Measurements from ENCODE around the gene MSANTD3. TPM values are rescaled to one million over a fixed set of nuclear protein-coding genes. Genes with fewer than 3 reads are reported as not detected.

Gene MSANTD3
- total RNA-seq, 3 donors from 2014 or later = 6.2 to 18.1 (median 10.5) TPM

DNA sequence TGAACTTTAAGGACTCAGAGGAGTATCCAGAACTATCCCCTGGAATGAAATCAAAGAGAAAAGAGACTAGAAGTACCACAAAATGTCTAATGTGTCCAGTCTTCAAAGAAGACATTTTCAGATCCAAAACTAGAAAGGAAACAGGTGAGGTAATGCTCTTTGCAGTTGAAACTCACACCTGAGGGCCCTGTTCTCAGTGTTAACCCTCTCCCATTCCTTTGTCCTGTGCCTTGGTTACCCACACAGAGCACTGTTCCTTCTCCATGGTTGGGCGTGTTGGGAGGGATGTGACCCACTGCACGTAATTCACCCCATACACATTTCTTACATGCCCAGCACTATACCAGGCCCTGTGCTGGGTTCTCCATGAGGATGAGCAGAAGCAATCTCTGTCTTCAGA, 21.3 kb downstream of the MSANTD3 start:
- no peak for ATAC-seq
- Histone ChIP-seq H3K36me3 (ENCODE audit: low read depth) (no peaks in the 10 kb centered on the region), H3K4me3 (no peak overlapping the region), H3K4me1 (ENCODE audit: low read depth) (peaks cover 5% of the 10 kb centered on the region), H3K9me3 (no peaks in the 10 kb centered on the region)
- DNase-seq = no peak
- intact Hi-C loops (cut with DNase I, micrococcal nuclease) = loop anchor here in 1 of 2 donors (10.0 kb wide), 1 partner anchor 147 kb away; no protein-coding TSS in a partner anchor
- no peak for TF ChIP-seq CTCF (IDR thresholded peaks at IDR 0.05)

- intact Hi-C loops (cut with DNase I, micrococcal nuclease) = loop anchor here in 1 of 2 donors (10.0 kb wide), 1 partner anchor 145 kb away; no protein-coding TSS in a partner anchor
- TF ChIP-seq CTCF (IDR thresholded peaks at IDR 0.05) = no peak
- Histone ChIP-seq H3K4me1 (ENCODE audit: low read depth) (peaks cover 5% of the 10 kb centered on the region), H3K36me3 (ENCODE audit: low read depth) (no peaks in the 10 kb centered on the region), H3K9me3 (no peaks in the 10 kb centered on the region), H3K4me3 (no peak overlapping the region)
- no peak for ATAC-seq
- no peak for DNase-seq
These were observed 22.5 kb downstream of the MSANTD3 start for GRCh38 chr9:100449420-100449819.

DNA sequence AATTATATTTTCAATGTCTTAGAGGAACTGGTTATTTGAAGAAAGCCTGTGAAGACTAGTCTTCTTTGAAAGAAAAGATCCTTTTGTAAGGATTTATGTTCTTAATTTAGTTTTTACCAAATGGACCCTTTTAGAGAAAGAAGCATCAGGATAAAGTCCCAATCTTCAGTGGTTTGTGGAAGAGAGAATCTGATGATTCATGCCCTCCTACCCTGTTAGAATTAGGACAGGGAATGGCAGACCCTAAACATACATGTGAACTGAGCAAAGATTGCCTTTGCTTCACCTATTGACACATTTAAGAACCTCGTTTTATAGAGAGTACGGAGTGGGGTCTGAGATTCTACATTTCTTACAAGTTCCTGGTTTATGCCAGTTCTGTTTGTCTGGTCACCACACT, 26.0 kb downstream of the MSANTD3 start:
- DNase-seq (no peak), ATAC-seq (no peak)
- Histone ChIP-seq H3K4me3 (no peak overlapping the region), H3K4me1 (ENCODE audit: low read depth) (no peaks in the 10 kb centered on the region), H3K9me3 (no peaks in the 10 kb centered on the region), H3K36me3 (ENCODE audit: low read depth) (no peaks in the 10 kb centered on the region)
- no peak for TF ChIP-seq CTCF (IDR thresholded peaks at IDR 0.05)
- intact Hi-C loops (cut with DNase I, micrococcal nuclease) = no loop called here

- DNase-seq (no peak), ATAC-seq (no peak)
- intact Hi-C loops (cut with DNase I, micrococcal nuclease) = no loop called here
- no peaks in the 10 kb centered on the region for H3K9me3 ChIP-seq
- H3K36me3 ChIP-seq (ENCODE audit: low read depth) = no peaks in the 10 kb centered on the region
- H3K4me1 ChIP-seq (ENCODE audit: low read depth) = no peaks in the 10 kb centered on the region
- no peak for TF ChIP-seq CTCF (IDR thresholded peaks at IDR 0.05)
- H3K4me3 ChIP-seq = no peak overlapping the region
These were observed 28.5 kb downstream of the MSANTD3 start for GRCh38 chr9:100455470-100455869.

DNA sequence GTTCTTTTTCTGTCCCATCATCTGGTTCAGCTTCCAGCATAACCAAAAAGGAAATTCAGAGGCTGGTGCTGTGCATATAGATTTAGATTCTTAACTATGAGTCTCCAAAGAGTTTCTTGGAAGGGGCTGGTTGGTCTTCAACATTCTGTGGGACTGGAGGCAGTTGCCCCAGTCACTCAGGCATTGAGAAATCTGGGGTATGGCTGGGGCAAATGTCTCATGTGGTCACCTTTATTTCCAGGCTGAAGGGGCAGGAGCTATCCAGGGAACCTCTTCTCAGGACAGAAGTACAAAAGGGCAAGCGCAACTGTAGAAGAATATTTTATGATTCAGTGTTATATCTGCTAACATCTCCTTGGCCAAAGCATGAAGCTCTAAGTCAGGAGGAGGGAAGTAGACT, 30.6 kb downstream of the MSANTD3 start:
- no peak for TF ChIP-seq CTCF (IDR thresholded peaks at IDR 0.05)
- DNase-seq (no peak), ATAC-seq (no peak)
- Histone ChIP-seq H3K9me3 (no peaks in the 10 kb centered on the region), H3K4me3 (no peak overlapping the region), H3K36me3 (ENCODE audit: low read depth) (no peaks in the 10 kb centered on the region), H3K4me1 (ENCODE audit: low read depth) (no peaks in the 10 kb centered on the region)
- intact Hi-C loops (cut with DNase I, micrococcal nuclease) = no loop called here

DNA sequence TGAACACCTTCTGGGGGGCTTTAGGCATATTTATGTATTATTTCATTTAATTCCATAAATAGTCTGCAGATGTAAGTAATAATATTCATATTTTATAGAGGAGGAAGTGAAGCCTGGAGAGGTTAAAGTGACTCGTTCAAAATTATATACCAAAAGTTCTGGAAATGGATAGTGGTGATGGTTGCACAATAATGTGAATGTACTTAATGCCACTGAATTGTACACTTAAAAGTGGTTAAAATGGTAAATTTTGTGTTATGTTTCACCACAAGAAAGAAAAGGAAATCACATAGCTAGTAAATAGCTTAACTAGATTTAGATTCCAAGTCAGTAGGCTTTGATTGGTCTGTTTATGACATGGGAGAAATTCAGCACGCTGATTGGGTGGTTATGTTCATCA, 33.0 kb downstream of the MSANTD3 start:
- no peak for TF ChIP-seq CTCF (IDR thresholded peaks at IDR 0.05)
- ATAC-seq (no peak), DNase-seq (no peak)
- no peaks in the 10 kb centered on the region for H3K9me3 ChIP-seq
- no peak overlapping the region for H3K4me3 ChIP-seq
- no peaks in the 10 kb centered on the region for H3K4me1 ChIP-seq (ENCODE audit: low read depth)
- intact Hi-C loops (cut with DNase I, micrococcal nuclease) = no loop called here
- no peaks in the 10 kb centered on the region for H3K36me3 ChIP-seq (ENCODE audit: low read depth)
